Activated naive CD8-positive, alpha-beta T cell treated with anti-CD3 and anti-CD28 coated beads, Interleukin-2, amount 50 U/mL, for 16 hours (primary cell): ENCODE results near the gene NUP93.

Experiments
- DNase-seq: peaks from one replicate; pipeline ENCODE4 v3.0.0-alpha.2; 2020; ENCODE audit warnings: low read depth, low spot score

NUP93 gene

DNA sequence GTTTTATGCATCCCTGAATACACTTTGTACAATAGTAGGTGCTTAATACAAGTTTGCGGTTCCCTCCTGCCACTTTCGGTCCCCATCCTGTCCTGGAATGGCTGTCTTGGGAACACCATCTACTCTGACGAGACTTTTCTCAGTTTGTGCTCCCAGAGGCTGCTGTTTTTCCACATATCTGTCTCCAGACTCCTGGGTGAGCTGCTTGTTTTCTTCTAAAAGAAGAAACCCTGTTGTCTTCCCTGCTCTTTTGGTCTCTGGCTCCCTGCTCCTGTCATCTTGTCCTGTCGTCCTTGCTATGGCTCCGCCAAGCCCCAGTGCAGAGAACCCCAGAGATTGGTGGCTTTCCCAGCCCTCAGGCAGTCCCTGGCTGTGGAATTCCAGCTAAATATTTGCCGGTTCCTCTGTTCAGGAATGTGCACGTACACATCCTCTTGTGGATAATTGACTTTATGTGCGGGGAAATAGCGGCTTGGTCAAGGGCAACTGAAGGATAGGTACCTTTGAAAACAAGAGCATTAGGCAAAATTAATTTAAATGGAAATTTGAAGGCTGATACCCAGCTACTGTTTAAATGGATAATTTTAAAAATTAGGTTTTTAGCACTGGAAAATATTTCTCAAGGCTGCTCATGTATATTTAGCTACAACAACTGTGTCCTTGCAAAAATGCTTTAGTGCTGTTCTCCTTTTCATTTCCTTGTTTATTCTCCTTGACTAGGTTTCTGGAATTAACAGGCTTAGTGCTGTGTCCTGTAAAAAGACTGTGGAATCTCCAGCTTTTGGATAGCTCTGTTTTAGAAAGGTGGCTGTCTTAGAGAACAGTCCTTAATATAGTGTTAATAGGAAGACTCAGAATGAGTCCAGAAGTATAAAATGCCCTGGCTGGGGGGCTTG, 84.9 kb downstream of the NUP93 start:
- no peak for DNase-seq

DNA sequence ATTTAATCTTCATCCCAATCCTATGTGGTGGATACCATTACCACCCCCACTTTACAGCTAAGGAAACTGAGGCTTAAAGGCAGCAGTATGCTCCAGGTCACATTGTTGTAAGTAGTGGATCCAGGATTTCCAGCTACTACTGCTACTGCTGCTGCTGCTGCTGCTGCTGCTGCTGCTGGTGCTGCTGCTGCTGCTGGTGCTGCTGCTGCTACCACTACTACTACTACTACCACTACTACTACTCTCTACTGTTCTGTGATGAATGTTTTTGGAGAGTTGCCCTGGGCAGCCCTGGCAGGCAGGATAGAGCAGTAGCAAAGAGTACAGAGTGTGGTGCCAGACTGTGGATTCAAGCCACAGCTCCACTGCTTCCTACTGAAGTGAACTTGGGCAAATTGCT, 85.8 kb downstream of the NUP93 start:
- no peak for DNase-seq

DNA sequence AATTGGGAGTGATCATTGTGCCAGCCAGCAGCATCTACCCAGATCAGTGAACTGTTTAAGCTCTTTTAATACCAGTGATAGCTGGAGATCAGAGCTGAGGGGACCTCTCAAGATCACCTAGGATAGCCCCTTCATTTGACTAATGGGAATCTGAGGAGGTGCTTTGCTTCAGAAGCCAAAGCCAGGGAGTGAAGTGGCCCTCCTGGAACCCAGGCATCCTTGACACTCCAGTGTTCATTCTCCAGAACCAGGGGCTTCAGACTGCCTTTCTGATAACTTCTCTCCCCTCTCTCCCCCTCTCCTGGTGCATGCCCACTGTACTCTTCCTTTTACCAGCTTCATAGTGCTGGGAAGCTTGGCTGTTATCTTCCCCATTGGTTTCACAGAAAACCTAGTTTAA, 87.1 kb downstream of the NUP93 start:
- no peak for DNase-seq

DNA sequence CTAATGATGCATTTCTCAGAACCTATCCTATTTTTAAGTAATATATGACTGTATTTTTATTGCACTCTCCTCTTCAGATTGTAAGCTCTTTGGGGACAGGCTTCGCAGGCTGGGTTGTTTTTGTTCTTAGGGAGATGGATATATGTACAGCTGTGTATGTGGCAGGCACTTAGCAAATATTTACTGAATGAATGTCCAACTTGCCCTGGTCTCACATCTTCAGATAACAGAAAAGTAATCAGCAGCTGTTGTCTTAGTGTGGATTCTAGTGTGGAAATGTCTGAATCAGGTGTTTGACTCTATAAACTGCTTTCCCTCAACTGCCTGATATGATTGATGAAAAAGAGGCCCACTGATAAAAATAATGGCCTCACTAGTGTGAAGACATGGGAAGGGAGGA, 88.0 kb downstream of the NUP93 start:
- no peak for DNase-seq

DNA sequence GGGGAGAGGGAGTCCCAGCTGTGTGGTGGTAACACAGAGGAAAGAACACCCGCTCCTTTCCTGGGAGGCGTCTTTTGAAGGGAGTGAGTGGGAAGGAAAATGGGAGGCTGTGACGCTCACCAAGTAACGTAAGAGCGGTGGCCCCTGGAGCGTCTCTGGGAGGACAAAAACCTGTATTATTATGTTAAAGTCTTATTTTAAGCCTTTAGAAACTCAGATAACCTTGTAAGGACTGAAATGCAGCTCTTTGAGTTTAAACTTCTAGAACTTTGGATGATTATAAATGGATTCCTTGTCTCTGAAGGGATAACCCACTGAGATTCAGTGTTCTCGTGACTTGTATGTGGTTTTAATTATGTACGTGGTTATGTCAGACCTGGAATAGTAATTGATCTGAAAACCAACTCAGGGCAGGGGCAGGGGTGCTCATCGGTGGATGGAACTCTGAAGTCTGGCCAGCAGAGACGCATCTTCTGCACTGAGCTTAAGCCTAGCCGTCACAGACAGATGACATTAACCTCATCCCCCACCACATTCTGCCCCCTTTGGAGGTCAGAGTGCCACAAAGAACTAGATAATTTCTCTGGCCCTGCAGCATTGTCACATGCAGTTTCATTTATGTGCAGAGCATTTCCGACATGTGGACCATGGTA, 93.3 kb downstream of the NUP93 start:
- DNase-seq: no peak

DNA sequence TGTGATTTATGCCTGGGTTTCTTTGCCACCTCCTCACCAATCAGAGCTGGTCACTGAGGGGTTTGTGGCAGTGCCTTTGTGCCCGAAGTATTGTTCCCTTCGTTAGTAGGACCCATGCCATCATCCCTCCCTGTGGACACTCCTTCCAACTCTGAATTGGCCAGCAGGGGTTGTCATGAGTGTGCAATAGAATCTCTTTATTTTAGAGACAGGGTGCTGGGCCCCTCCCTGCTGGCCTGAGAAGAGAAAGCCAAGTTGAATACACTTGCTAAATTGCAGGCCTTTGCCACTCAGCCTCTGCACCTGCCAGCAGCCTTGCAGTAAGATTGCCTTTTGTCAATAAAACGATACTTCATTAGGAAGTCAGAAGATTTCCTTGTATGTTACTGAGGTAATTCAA, 94.4 kb downstream of the NUP93 start:
- DNase-seq: no peak

DNA sequence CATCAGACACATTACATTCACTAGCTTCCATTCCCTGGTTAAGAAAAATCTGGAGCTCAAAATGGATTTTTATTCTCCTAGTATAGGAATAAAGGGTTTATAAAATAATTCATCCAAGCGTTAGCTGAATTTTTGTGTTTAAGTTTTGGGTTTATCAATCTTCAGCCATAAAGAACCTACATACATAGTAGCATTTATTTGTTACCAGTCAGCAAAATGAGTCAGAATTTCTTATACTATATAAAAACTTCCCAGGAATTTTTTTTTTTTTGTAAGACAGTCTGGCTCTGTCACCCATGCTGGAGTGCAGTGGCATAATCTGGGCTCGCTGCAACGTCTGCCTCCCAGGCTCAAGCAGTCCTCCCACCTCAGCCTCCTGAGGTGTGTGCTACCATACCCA, 94.9 kb downstream of the NUP93 start:
- no peak for DNase-seq

DNA sequence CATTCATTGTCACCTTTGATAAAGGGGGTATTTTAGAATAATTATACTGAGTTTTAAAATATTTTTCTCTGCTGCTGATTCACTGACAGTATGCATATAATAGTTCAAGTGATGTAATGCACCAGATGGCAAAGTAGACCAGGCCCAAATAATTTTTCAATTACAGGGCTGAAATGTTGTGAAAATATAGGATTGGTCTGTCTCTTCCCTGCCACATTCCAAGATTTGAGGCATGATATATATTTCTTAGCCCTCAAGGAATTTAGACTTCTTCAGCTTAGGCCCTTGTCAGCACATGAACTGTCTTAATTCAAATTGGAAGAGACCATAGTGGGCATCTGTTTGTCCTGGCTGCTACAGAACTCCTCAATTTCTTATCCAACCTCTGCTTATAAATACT, 95.9 kb downstream of the NUP93 start:
- no peak for DNase-seq

DNA sequence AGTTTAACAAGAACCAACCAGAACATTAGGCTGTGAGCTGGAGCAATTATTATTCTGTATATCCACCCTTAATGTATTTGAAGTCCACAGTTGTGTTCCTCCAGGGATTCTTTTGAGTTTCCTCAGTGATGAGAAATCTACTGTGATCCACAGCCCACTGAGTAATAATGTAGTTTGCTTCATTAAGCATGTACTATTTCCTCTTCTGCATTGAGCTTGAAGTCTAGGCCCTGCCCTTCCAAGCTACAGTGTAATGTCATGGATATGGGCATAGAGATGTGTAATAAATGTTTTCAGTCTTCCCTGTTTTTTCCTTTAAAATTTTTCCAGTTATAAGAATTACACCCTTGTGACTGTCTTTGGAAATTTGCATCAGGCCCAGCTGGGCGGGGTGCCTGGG, 98.7 kb downstream of the NUP93 start:
- DNase-seq: no peak

DNA sequence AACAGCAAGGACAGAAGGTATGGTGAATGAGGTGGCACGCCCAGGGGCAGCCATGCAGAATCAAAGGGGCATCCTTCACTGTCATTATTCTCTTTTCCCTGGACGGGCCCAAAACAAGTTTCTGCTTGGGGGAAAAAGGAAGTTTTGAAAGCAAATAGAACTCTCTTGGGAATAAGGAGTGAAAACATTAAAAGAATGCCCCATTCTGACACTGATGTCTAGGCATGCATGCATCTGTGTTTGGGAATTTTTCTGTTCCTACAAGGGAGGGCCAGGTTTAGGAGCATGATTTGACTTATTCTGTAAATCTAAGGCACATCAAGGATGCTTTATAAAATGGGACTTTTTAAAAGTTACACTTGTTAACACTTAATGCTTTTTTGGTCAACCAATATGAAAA, 100.7 kb downstream of the NUP93 start:
- no peak for DNase-seq

DNA sequence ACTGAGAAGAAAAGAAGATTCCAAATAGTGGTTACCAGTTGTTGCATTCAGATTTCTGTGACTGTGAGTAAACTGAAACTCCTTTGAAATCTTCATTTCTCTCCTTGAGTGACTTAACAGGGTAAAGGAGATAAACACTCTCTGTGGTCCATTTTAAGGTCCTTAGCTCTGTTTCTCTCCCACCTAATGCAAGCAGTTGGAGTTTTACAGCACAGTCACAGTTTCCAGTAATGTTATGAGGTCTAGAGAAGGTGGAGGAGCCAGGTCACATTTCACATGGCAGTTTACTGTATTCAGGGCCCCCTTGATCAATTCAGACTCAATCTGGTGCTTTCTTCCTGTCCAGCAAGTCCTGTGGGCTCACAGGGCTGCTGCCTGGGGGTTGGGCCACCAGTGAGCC, 102.8 kb downstream of the NUP93 start:
- no peak for DNase-seq

DNA sequence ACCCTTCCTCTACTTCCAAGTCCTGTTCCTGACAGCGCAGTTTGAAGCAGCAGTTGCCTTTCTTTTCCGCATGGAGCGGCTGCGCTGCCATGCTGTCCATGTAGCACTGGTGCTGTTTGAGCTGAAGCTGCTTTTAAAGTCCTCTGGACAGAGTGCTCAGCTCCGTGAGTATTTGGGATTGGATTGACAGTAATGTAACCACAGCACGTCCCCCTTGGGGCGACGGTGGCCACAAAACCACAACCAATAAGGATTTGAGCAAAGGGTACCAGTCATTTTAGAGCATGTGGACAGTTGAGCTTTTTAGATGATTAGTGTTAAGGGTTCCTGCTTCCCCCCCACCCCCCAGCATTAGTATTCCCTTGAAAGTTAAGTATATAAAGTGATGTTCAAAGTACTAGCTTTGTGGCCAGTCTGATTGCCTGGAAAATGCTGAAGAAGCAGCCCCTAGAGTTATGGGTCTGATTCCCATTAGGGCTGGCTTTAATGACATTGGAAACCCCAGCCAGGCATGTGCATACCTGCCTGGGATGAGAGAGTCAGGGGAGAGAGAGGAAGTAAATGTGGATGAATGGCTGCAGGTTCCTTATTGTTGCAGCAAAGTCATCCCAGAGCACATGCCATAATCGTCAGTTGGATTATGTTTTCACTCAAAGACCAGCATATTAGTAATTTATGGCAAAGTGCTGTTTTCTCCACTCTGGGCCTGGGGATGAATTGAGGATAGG, 103.5 kb downstream of the NUP93 start:
- no peak for DNase-seq

DNA sequence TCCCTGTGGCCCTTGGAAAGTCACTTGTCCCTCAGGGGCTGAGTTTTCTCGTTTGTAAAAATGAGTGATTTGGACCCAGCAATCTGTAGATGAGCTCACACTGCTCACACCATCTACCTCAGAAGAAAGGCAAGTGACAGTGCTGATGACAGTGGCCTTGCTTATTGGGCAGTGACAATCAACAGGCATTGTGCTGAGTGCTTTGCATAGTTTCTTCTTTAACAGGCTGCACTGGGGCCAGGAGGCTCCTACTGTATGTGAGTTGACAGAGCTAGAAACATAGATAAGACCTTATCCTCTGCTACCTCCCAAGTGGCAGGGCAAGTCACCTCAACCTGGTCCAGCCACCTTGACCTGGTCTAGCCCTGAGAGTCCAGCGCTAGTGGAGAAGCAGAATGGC, 105.4 kb downstream of the NUP93 start:
- no peak for DNase-seq

DNA sequence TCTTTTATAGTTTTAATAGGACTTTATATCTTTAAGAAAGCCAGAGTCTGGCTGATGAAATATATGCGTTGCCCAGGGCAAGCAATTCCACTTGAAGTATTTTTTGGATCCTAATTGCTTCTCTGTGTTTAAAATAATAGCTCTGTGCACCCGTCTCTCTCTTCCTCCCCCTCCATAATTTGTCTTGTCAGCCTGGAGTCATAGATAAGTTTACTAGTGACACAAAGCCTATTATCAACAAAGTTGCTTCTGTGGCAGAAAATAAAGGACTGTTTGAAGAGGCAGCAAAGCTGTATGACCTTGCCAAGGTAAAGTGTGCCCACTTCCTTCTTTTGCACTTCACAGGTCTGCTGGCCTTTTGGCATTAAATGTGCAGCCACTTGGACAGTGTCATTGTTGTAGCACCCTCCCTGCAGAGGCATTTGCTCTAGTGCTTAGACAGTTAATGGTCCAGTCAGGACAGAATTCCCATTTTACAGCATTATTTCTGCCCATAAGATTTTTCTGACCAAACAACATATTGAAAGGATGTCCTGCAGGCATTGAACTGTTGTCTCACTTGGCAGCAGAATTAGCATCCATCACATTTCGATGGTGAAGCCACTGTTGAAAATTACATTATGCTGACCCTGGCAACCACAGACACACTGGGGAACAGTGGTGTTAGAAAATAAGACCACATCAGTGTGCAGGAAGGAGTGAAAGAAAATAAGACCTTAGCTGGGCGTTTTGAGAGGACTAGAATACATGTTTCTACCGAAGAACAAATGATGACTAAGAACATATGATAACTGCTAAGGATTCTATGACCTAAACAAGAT, 106.7 kb downstream of the NUP93 start:
- no peak for DNase-seq

DNA sequence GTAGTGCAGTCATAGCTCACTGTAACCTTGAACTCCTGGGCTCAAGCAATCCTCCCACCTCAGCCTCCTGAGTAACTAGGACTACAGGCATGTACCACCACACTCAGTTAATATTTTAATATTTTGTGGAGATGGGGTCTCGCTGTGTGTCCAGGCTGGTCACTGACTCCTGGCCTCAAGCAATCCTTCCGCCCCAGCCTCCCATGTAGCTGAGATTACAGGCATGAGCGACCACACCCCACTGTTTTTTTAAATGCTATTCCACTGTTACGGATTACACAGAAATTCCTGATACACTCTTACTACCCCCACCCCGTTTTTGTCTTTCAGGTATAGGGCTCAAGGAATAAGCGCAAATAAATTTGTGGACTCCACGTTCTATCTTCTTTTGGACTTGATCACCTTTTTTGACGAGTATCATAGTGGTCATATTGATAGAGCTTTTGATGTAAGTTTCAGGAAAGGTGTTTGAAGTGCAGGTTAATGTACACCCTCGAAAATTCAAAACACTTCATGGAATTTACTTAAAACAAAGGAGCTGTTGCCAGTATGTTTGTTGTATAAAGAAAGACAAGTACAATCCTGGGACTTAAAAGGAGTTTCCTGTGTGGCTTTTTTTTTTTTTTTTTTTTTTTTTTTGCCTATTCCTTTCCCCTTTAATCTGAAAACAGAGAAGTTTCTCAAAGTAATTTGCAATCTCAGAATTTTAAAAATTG, 108.9 kb downstream of the NUP93 start:
- no peak for DNase-seq

DNA sequence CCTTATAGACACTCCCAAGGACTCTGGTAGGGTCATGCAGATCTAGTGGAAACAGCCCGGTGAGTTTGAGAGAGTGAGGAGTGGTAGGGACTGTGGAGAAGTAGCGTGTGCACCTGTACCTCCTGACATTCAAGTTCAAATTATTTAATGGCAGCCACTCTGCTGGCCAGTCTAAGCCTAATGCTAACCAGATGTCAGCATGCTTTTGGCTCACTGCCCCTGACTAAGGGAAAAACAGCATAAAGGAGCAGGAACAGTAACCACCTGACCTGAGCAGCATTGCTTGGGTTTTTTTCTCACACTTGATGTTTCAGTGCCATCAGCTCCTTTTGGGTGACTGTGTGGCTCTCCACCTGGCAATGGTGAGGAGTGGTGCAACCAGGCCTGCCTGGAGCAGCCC, 111.3 kb downstream of the NUP93 start:
- DNase-seq: no peak

DNA sequence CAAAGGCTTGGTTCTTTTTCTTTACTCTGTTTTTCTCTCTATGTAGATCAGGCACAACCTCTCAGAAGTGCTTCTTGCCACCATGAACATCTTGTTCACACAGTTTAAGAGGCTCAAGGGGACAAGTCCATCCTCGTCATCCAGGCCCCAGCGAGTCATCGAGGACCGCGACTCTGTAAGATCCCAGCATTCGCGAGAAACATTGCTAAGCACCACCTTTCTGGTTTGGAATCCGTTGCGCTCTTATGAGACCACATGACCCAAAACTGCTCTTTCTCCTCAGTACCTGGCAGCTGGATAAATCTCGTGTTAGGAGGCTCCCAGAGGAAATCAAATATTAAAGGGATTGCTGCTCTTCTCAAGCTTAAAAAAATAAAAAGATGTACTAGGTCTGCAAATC, 111.7 kb downstream of the NUP93 start:
- no peak for DNase-seq

DNA sequence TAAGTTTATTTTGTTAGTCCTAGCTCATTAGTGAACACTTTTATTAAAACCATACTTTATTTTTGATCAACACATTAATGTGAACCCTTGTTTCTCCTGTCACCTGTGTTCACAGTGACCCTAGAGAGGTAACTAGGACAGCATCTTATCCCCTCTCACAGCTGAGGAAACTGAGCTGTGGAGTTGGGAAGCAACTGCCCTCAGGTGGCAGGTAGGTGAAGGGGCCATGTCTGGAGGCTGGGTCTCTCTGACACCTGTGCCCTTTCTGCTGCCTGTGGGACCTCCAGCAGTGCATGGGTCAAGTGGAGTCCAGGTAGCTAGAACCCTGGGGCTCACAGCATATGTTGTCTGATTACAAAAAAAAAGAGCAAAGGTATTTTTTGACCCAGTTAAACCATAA, 112.2 kb downstream of the NUP93 start:
- DNase-seq: no peak

DNA sequence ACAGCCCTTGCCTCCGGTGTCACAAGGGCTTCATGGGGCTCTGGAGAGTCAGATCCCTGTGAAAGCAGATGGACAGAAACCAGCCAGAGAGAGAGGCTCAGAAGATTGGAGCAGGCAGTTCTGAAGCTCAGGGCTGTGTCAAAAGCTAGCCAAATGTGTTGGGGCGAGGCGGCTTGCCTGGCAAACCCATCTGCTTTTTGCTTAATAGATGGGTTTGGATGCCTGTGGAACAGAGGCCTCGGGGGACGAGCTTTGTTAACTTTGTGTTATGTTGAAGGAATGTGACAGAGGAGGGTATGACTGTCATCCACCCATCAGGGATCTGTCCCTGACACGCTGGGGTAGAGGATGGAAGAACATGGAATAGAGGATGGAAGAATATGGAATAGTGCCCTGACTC, 114.1 kb downstream of the NUP93 start:
- no peak for DNase-seq

DNA sequence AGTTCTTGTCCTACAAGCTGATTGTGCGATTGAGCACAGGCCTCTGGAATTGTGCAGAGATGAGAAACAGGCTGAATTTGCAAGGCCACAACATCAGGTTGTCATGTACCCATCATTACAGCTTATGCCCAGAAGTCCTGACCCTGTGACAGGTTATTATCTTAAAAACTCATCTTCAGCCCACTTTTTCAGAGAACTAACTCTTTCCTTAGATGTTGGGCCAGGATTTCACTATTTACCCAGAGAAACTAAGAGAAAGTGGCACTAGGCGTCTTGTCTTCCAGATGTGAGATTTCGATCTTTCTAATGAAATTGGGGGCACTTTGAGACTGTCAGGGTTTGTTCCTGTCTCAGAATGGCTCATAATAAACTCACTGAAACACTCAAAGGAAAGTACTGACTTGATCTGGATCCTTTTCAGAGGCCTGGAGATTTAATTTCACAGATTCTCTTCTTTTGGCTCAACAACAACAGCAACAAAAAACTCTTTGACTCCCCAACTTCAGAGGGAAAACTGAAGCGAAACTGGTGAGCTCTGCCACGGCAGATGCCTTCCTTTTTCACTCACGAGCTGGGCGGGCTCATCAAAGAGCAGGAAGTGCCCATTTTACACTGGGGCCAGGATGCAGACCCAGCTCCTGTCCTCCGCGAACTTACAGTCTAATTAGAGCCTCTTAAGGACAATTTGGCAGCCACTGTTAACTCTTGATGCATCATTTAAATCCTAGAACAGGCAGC, 117.4 kb downstream of the NUP93 start:
- DNase-seq: no peak
